Breast epithelium (tissue), 4 donors: ENCODE measurements around the gene PLAC1. TPM values are rescaled to one million over a fixed set of nuclear protein-coding genes. Genes with fewer than 3 reads are reported as not detected.

ENCODE experiments used
- DNase-seq, 2 donors: peaks; one replicate each; pipeline ENCODE4 v3.0.0-alpha.2; 2019; ENCODE audit warnings: low spot score in 2 of 2
- H3K27ac ChIP-seq, 2 donors: fragments of 200-600 bp; sonication (generic) in 1 of 2; one replicate each; pipeline ENCODE4 v1.5.1; 2016 to 2019; ENCODE audit warnings: mild to moderate bottlenecking in 1 of 2
- H3K27me3 ChIP-seq, 2 donors: fragments of 200-600 bp; sonication (generic) in 1 of 2; one replicate each; pipeline versions ENCODE4 v1.5.1 to v1.6.0; 2017 to 2019; ENCODE audit warnings: control low read depth in 1 of 2, mild to moderate bottlenecking in 1 of 2
- H3K36me3 ChIP-seq: fragments of 200-600 bp; one replicate; pipeline ENCODE4 v1.5.1; 2019
- H3K4me1 ChIP-seq, 2 donors: fragments of 200-600 bp; sonication (generic); one replicate each; pipeline ENCODE4 v1.5.1; 2016 to 2019; ENCODE audit warnings: control low read depth in 1 of 2
- H3K4me3 ChIP-seq, 3 donors: fragments of 200-600 bp; sonication (generic); 1 replicate in 2 of 3; 2 replicates in 1 of 3; pipeline ENCODE4 v1.5.1; 2016 to 2019; ENCODE audit warnings: mild to moderate bottlenecking in 3 of 3, moderate library complexity in 2 of 3
- H3K9me3 ChIP-seq, 2 donors: fragments of 200-600 bp; sonication (generic) in 1 of 2; one replicate each; pipeline ENCODE4 v1.5.1; 2016 to 2019; ENCODE audit warnings: control low read depth in 1 of 2
- CTCF ChIP-seq, 3 donors: fragments of 450-650 bp; IDR thresholded peaks; one replicate each; pipeline ENCODE4 v1.5.1; 2016 to 2017; ENCODE audit warnings: antibody characterized with exemption in 3 of 3, mild to moderate bottlenecking in 3 of 3, moderate library complexity in 3 of 3
- POLR2A ChIP-seq: fragments of 450-650 bp; IDR thresholded peaks from one replicate; pipeline ENCODE4 v1.6.1; 2016; ENCODE audit warnings: antibody characterized with exemption, mild to moderate bottlenecking, moderate library complexity
- POLR2AphosphoS5 ChIP-seq, 3 donors: sonication (generic); formaldehyde crosslinking; IDR thresholded peaks; one replicate each; pipeline ENCODE4 v1.6.1; 2017; ENCODE audit warnings: antibody characterized with exemption in 3 of 3
- intact Hi-C: fragments of 100-400 bp; cut with DNase I; formaldehyde crosslinking; loops from one replicate; pipeline ENCODE4 v1.15.1; 2023; ENCODE audit warnings: low total_unique reads
- total RNA-seq, 3 donors: library from RNA; depleted of rRNA; stranded (reverse); fragments of >200 nt; gene quantifications; one replicate each; pipeline ENCODE4 v1.1.0, GENCODE V29; 2016

PLAC1 gene
- total RNA-seq, 3 donors from 2014 or later: not detected

DNA sequence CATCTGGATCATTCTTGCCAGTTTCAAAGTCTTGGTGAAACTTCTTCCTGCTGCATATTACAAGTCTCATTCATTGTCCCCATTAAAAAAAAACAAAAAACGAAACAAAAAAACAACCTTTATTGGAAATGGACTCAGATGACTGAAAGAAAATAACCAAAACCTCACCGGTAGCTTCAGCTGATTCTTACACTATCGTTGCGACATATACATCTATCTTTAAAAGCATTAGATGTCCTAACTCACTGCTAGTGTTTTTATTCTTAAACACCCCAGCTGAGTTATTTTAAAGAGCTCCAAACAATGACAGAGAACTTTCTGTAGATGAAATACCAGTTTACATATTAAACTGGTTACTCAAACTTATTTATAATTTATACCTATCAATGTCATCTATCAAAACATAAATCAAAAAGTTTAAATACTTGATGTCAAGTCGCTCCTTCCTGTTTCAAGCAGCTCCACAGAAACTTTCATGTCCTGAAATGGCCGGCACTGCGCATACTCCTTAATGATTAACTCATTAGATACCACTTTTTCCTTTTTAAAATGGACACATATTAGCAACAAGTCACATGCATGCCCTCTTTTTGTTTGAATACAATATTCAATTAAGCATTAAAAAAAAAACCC is 111.1 kb downstream of the PLAC1 start:
- intact Hi-C loops: no loop called here
- no peak for DNase-seq
- H3K36me3 ChIP-seq: no peaks in the 10 kb centered on the region
- H3K9me3 ChIP-seq: no peaks in the 10 kb centered on the region
- H3K4me3 ChIP-seq: no peak overlapping the region
- no peaks in the 10 kb centered on the region for H3K4me1 ChIP-seq
- no peak overlapping the region for H3K27ac ChIP-seq
- peaks cover 2 to 96% of the 10 kb centered on the region in 2 donors for H3K27me3 ChIP-seq
- TF ChIP-seq POLR2A (no peak), POLR2AphosphoS5 (IDR thresholded peaks at IDR 0.05) (no peak), CTCF (IDR thresholded peaks at IDR 0.05) (no peak)

DNA sequence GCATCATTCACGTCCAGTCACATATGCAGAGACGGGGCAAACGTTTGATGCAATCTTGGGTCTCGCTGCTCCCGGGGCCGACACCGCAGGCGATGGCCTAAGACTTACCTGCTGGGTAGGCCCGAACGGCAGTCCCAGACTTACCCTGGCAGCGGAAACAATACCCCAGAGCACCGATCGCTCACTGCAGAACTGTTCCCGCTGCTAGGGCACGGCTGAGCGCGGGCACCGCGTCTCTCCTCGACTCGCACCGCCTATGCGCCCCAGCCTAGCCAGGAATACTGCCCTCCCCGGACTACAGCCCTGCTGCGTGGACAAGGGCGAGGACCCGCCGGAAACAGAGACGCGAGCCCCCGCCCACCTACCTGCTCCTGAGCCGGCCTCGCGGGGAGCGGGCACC is 112.1 kb downstream of the PLAC1 start:
- intact Hi-C loops: no loop called here
- TF ChIP-seq CTCF (IDR thresholded peaks at IDR 0.05): no peak
- no peak for TF ChIP-seq POLR2AphosphoS5 (IDR thresholded peaks at IDR 0.05)
- no peak for TF ChIP-seq POLR2A
- peak overlapping the region in 2 of 3 donors; percentile 15 to 26 for H3K4me3 ChIP-seq
- DNase-seq: no peak
- no peaks in the 10 kb centered on the region for H3K9me3 ChIP-seq
- H3K27me3 ChIP-seq: peaks cover 2 to 87% of the 10 kb centered on the region in 2 donors
- peak overlapping the region; percentile 29 to 45 for H3K27ac ChIP-seq
- H3K36me3 ChIP-seq: no peaks in the 10 kb centered on the region
- H3K4me1 ChIP-seq: no peaks in the 10 kb centered on the region

DNA sequence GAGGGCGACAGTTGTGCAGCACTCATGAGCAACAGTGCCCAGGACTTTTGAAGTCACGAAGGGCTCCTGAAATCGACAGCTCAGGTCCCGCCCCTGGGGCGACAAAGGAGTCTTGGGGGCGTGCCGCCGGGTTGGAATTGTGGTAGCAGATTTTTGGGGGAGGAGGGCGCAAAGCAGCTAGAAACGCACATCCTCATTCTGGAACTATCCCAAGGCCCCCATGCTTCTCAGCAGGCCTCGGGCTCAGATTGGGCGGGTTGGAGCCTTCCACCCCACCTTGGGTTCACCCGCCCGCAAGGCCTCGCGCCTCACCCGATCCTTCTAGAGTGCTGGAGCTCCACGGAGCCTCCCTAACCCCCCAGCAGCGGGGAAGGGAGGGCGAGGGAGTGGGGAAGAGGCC is 112.8 kb downstream of the PLAC1 start:
- Histone ChIP-seq H3K36me3 (no peaks in the 10 kb centered on the region), H3K9me3 (no peaks in the 10 kb centered on the region), H3K4me3 (peak overlapping the region in 1 of 3 donors; percentile 26), H3K27ac (no peak overlapping the region), H3K4me1 (no peaks in the 10 kb centered on the region), H3K27me3 (peaks cover 2 to 80% of the 10 kb centered on the region in 2 donors)
- TF ChIP-seq POLR2A (no peak), POLR2AphosphoS5 (IDR thresholded peaks at IDR 0.05) (no peak), CTCF (IDR thresholded peaks at IDR 0.05) (no peak)
- intact Hi-C loops: no loop called here
- DNase-seq: no peak

DNA sequence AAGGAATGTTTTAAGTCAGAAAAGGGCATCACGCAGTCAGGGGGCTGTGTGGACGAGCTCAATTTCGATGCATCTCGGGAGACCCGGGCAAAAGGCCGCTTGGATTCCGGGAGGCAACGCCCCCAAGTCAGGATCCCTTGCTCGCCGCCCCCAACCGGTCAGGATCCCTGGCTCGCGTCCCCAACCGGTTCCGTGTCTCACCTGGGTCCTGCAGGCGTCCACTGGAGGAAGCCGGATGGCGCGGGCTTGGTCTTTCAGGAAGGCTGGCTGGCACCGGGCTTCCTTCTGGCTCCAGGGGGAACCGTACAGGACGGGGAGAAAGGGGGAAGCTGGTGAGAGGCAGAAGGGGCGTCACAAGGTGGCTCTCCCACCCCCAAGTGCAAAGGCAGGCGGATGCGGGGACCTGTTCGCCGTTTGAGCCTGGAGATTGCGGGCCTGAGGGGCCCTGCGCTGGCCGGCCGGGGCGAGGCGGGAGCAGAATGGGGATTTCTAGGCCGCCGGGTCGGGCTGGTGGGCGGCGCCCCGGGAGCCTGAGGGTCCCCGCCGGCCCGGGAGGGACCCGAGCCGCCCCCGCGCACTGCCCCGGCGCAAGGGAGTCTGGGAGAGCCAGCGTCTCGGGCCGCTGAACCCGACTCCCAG is 113.6 kb downstream of the PLAC1 start:
- Histone ChIP-seq H3K9me3 (no peaks in the 10 kb centered on the region), H3K4me1 (no peaks in the 10 kb centered on the region), H3K27ac (peak overlapping the region in 1 of 2 donors; percentile 56), H3K4me3 (peak overlapping the region; percentile 17 to 54 (median 20)), H3K27me3 (peaks cover 2 to 72% of the 10 kb centered on the region in 2 donors), H3K36me3 (no peaks in the 10 kb centered on the region)
- intact Hi-C loops: no loop called here
- no peak for TF ChIP-seq POLR2AphosphoS5 (IDR thresholded peaks at IDR 0.05)
- DNase-seq: no peak

- no peaks in the 10 kb centered on the region for H3K9me3 ChIP-seq
- peaks cover 2 to 66% of the 10 kb centered on the region in 2 donors for H3K27me3 ChIP-seq
- H3K27ac ChIP-seq: peak overlapping the region in 1 of 2 donors; percentile 56
- intact Hi-C loops: no loop called here
- H3K36me3 ChIP-seq: no peaks in the 10 kb centered on the region
- no peaks in the 10 kb centered on the region for H3K4me1 ChIP-seq
- H3K4me3 ChIP-seq: no peak overlapping the region
- no peak for DNase-seq
- TF ChIP-seq POLR2A (no peak), POLR2AphosphoS5 (IDR thresholded peaks at IDR 0.05) (no peak), CTCF (IDR thresholded peaks at IDR 0.05) (no peak)
Observed at GRCh38 chrX:134544135-134544512, 114.1 kb downstream of the PLAC1 start.
